ENCODE data around the gene TEP1. TPM values are rescaled to one million over a fixed set of nuclear protein-coding genes. Genes with fewer than 3 reads are reported as not detected.
A peak's percentile ranks its signal among the peaks of the same experiment; 100 is the strongest.
"Not testable (repeated sequence)": the region's sequence is repeated elsewhere in the genome, so short reads cannot be mapped to it uniquely, and the experiment has no call there.

TEP1 gene
- total RNA-seq, 1 donor from 2014 or later = 8.4 TPM

DNA sequence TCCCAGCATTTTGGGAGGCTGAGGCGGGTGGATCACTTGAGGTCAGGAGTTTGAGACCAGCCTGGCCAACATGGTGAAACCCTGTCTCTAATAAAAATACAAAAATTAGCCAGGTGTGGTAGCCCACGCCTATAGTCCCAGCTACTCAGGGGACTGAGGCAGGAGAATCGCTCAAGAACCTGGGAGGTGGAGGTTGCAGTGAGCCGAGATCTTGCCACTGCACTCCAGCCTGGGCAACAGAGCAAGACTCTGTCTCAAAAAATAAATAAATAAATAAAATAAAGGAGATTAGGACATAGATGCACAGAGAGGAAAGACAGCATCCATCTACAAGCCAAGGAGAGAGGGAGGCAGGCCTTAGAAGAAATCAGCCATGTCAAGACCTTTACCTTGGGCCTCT lies 72.3 kb downstream of the TEP1 start:
- not testable (repeated sequence) for DNase-seq

DNA sequence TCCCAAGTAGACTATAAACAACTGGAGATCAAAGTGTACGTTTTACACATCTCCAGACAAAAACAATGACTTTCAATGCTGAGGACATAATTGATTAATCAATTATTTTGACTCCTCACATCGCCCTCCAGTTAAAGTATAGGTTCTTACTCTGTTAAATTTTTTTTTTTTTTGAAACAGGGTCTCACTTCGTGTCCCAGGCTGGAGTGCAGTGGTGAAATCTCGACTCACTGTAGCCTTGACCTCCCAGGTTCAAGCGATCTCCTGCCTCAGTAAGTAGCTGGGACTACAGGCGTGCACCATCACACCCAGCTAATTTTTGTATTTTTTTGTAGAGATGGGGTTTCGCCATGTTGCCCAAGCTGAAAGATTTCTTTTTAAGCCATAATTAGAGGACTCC lies 79.3 kb downstream of the TEP1 start:
- DNase-seq = no peak

DNA sequence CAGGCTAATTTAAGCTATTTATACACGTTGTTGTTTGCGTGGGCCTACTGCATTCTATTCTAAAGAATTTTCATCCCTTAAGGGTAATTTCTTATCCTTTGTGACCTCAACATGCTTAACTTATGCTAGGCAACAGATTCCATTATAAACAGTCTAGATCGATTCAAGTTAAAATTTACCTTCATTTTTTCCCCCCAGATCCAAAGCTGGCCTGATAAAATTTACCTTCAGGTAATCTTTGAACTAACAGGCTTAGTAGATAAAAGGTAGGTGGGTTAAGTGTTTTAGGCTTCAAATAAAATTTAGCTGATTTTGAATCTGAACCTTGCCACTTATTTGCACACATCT lies 79.8 kb downstream of the TEP1 start:
- DNase-seq = no peak

DNA sequence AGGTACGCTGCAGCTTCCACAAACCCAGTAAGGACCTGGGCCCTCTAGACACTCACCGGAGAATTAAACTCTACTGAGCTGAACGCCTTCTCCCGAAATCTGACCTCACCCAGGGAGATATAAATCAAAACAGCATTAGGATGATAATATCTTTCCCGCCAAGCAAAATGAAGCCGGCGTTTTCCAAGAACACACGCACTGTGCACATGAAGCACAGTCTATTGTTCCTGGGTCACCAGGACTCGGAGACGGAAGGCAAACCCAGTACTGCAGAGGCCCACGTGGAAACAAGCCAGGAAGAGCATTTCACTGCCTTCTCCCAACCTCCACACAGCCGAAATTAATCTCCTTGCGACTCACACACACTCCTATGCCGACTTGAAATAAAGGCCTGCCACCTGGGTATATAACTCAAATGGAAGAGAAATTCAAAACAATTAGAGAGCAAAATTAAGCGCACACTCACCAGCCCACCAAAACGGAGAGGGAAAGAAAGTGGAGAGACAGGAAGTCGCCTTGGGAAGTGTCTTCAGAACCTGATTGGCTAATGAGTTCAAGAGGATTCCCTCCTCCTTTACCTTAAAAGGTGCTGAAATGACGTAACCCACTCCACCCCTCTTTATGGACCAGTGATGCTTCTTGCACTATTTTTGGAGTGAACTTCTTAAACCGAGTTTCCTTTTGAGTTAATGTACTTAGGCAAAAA lies 80.4 kb downstream of the TEP1 start, which contains the start of gene CCNB1IP1:
TSS of gene CCNB1IP1 (minus strand) at position 492 of the 706 bp plus-strand sequence. CDS start 16,756 bp downstream, outside the sequence.
- peak; percentile 60 for DNase-seq

DNA sequence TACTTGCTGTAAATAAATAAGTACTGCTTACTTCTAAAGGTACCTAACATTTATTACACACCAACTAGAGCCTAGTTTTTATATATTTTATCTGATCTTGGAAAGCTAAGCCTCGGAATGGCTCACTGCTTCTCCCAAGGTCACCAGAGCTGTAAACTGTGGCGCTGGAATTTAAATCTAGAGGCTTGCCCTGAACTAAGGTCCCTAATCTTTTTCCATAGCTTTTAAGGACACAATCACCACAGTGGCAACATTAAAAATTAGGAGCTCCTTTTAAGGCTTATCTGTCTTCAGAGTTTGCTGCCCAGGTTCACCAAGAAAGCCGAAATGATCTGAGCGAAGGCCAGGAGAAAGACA lies 80.9 kb downstream of the TEP1 start:
- no peak for DNase-seq

DNA sequence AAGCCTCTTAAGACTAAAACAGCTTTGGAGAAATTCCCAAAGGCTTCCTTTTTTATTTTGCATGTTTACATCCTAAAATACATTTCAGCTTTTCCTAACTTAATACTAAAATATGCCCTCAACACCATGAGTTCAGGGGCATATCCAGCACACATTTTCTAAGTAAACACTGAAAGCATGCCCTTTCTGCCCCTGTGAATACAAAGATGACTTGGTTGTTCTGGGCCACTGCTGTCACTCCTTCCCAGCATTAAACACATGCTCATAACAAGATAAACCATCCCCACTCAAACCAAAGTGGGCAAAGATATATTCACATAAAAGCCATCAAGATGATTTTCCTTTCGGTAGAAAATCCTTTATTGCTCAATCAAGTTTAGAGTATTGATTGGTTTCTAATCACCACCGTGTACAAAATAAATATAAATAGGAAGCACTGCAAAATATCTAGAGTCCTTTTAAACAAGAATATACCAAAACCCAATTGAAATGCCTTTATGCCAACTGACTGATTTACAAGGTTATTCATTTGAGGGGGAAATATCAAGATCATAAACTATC lies 82.2 kb downstream of the TEP1 start:
- DNase-seq = no peak

DNA sequence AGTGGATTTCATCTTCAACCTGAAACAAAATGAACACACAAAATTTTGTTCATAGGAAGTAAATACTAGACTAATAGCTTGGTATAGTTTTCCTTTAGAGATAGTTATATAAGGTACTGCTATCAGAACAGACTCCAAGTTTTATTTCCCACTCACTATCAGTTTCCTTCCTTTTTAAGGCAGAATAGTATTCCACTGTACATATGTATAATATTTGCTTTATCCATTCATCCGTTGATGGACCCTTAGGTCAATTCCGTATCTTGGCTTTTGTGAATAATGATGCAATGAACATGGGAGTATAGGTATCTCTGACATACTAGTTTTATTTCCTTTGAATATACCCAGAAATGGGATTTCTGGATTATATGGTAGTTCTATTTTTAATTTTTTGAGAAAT lies 83.9 kb downstream of the TEP1 start:
- no peak for DNase-seq

DNA sequence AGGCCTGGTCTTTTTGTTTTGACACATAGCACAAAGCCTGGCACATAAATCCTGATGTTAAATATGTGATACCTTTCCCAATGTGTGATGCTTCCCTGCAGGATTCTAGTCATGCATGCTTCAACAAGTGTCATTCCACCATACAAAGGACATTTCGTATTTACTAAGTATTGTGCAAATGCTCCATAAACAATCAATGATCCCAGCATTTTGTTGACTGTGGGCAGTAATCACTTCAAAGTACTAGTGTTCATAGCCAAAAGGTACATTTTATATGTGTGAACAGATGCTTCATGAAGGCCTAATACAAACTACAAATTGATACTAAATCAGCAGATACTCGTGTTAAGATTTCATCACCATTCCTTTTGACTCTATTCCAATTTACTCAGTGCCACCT lies 84.6 kb downstream of the TEP1 start:
- DNase-seq = no peak

DNA sequence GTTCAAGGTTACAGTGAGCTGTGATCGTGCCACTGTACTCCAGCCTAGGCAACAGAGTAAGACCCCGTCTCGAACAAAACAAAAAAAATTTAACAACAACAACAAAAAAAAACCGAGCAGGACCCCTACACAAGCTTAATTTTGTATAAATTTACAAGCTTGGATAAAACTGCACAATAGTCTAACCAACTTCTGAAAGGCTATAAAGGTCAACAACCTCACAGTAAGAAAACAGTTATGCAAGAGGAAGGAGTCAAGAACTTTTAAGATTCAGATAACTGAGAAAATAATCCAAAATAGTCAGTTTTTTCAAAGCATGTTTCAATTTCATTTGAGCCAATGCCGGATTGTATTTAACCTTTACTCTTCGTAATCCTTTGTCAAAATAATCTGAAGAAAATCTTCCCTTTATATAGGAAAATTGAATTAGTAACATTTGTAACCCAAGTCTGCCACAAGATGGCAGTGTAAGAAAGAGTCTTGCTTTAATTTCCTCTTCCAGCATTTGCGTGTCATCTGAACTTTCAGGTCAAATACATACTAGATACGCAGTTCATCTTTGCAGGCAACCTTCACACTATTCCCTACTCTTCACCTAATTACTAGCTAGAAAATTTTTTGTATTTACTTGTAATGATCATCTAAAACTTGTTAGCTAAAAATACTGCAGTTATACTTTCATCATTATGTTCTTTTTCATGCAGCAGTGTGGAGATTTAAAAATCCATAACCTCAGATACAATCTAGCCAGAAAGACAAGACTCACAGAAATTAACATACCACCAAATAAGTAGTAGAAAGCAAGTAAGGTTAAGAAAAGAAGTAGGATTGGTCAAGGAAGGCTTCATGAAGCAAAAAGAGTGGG lies 86.1 kb downstream of the TEP1 start:
- DNase-seq = no peak

DNA sequence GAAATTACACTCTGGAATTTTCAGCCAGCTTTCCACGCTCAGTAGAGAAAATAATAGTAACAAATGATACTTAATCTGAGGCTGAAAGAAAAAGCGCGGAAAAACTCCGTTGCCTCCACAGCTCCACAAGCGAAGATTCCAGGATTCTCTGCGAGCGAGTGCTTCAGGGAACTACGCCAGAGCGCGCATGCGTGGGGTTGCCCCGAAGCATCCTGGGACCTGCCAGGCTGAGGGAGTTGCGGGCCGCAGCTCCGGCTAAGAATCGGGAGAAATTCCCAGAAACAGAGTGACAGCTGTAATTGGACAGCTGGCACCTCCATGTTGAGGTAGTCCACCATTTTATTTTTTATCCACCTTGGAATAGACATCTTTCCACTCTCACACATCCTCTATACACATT lies 95.6 kb downstream of the TEP1 start:
- no peak for DNase-seq

Small RNA genes lying within 50 kb of the gene (small RNA-seq; reads per million reads assigned to genes)
- gene RNA5SP382 (not detected), gene SNORA79B (0.12 reads per million), gene SNORD126 (217 reads per million, percentile 97 among the genes with 10 or more reads in this experiment)

Other genes with a start within 250 kb of the TEP1 start
- gene OR11G2, start 222.6 kb downstream of the TEP1 start, total RNA-seq = not detected
- gene OR11H6, start 189.8 kb downstream of the TEP1 start, total RNA-seq = not detected
- not detected for gene OR11H7, start 184.5 kb downstream of the TEP1 start, total RNA-seq
- gene OR11H4, start 174.2 kb downstream of the TEP1 start, total RNA-seq = not detected
- gene TTC5, start 107.5 kb downstream of the TEP1 start, total RNA-seq = 41.3 TPM
- gene CCNB1IP1, start 80.2 kb downstream of the TEP1 start, total RNA-seq = 86.3 TPM
- gene PARP2, start 69.9 kb downstream of the TEP1 start, total RNA-seq = 17.2 TPM
- 0.31 TPM for gene KLHL33, start 22.7 kb upstream of the TEP1 start, total RNA-seq
- 36.8 TPM for gene OSGEP, start 41.3 kb upstream of the TEP1 start, total RNA-seq
- gene APEX1, start 41.7 kb upstream of the TEP1 start, total RNA-seq = 56.9 TPM
- gene PIP4P1, start 47.9 kb upstream of the TEP1 start, total RNA-seq = 26.0 TPM
- 3.1 TPM for gene PNP, start 55.9 kb upstream of the TEP1 start, total RNA-seq
- gene RNASE10, start 92.0 kb upstream of the TEP1 start, total RNA-seq = not detected
- gene RNASE9, start 147.5 kb upstream of the TEP1 start, total RNA-seq = not detected
- not detected for gene RNASE11, start 174.5 kb upstream of the TEP1 start, total RNA-seq
- gene RNASE12, start 177.9 kb upstream of the TEP1 start, total RNA-seq = not detected
- not detected for gene OR6S1, start 228.2 kb upstream of the TEP1 start, total RNA-seq

Measured in occipital lobe (tissue), 3 donors.